T-helper 22 cell (primary cell): ENCODE measurements around the gene GMEB2.
"Not testable (repeated sequence)": the region's sequence is repeated elsewhere in the genome, so short reads cannot be mapped to it uniquely, and the experiment has no call there.

Experiments
- DNase-seq: peaks from one replicate; pipeline ENCODE4 v3.0.0-alpha.2; 2020; ENCODE audit warnings: low read depth

Gene GMEB2

GRCh38 chr20:63657260-63657936 lies 30.5 kb upstream of the GMEB2 start:
- no peak for DNase-seq

- no peak for DNase-seq
Observed at GRCh38 chr20:63656451-63656850, 29.6 kb upstream of the GMEB2 start.

- no peak for DNase-seq
Observed at GRCh38 chr20:63655249-63655648, 28.3 kb upstream of the GMEB2 start.

GRCh38 chr20:63653974-63654668 lies 27.2 kb upstream of the GMEB2 start:
- no peak for DNase-seq

- peak; percentile 66 for DNase-seq
Observed at GRCh38 chr20:63653041-63653973, 26.4 kb upstream of the GMEB2 start, which contains the start of gene STMN3. Gene STMN3, minus strand, starts transcription at chr20:63653424. Its CDS starts 79 bp downstream, at chr20:63653345.

GRCh38 chr20:63652192-63652980 lies 25.5 kb upstream of the GMEB2 start:
- DNase-seq = peak; percentile 46

- DNase-seq = peak; percentile 32
Observed at GRCh38 chr20:63651942-63652191, 25.0 kb upstream of the GMEB2 start.

GRCh38 chr20:63650486-63650885 lies 23.6 kb upstream of the GMEB2 start:
- DNase-seq = not testable (repeated sequence)

- DNase-seq = no peak
Observed at GRCh38 chr20:63648895-63649589, 22.1 kb upstream of the GMEB2 start.

- no peak for DNase-seq
Observed at GRCh38 chr20:63648190-63648589, 21.3 kb upstream of the GMEB2 start.

GRCh38 chr20:63645218-63645617 lies 18.3 kb upstream of the GMEB2 start:
- no peak for DNase-seq

- DNase-seq = no peak
Observed at GRCh38 chr20:63643946-63644345, 17.0 kb upstream of the GMEB2 start.

GRCh38 chr20:63643499-63643898 lies 16.6 kb upstream of the GMEB2 start:
- DNase-seq = no peak

- no peak for DNase-seq
Observed at GRCh38 chr20:63642527-63643247, 15.8 kb upstream of the GMEB2 start.

- peak; percentile 95 for DNase-seq
Observed at GRCh38 chr20:63641792-63642523, 15.1 kb upstream of the GMEB2 start.

GRCh38 chr20:63641146-63641791 lies 14.4 kb upstream of the GMEB2 start:
- DNase-seq = peak; percentile 25

GRCh38 chr20:63640686-63641085 lies 13.8 kb upstream of the GMEB2 start:
- not testable (repeated sequence) for DNase-seq

GRCh38 chr20:63640086-63640485 lies 13.2 kb upstream of the GMEB2 start:
- no peak for DNase-seq
